Lung (tissue), 12 donors: ENCODE measurements around the gene KRTAP5-8. TPM values are rescaled to one million over a fixed set of nuclear protein-coding genes. Genes with fewer than 3 reads are reported as not detected.
"Not testable (repeated sequence)": the region's sequence is repeated elsewhere in the genome, so short reads cannot be mapped to it uniquely, and the experiment has no call there.

Source experiments
- ATAC-seq: fragments of 200-7000 bp; cut with Tn5 transposase; one replicate; pipeline ENCODE4 v1.9.1; 2020; ENCODE audit warnings: moderate number of reproducible peaks; ENCODE audit not compliant: insufficient read depth, low FRiP score
- DNase-seq, 3 donors: peaks; one replicate each; pipeline ENCODE4 v3.0.0-alpha.2; 2013 to 2017
- H3K27ac ChIP-seq, 2 donors: one replicate each; pipeline ENCODE4 v1.5.1; 2013; ENCODE audit warnings: mild to moderate bottlenecking in 2 of 2, moderate library complexity in 2 of 2, control low read depth in 1 of 2, inconsistent platforms in 1 of 2, low read depth in 1 of 2, low read length in 1 of 2
- H3K27me3 ChIP-seq, 3 donors: one replicate each; pipeline ENCODE4 v1.5.1; 2013; ENCODE audit warnings: low read length in 2 of 3; ENCODE audit not compliant: control insufficient read depth in 3 of 3, insufficient read depth in 3 of 3
- H3K36me3 ChIP-seq, 4 donors: one replicate each; pipeline ENCODE4 v1.5.1; 2013; ENCODE audit warnings: low read length in 4 of 4, mild to moderate bottlenecking in 1 of 4, moderate library complexity in 1 of 4; ENCODE audit not compliant: control insufficient read depth in 4 of 4, insufficient read depth in 4 of 4
- H3K4me1 ChIP-seq, 5 donors: one replicate each; pipeline ENCODE4 v1.5.1; 2013; ENCODE audit warnings: low read length in 5 of 5, mild to moderate bottlenecking in 2 of 5, moderate library complexity in 1 of 5; ENCODE audit not compliant: control insufficient read depth in 5 of 5, insufficient read depth in 5 of 5
- H3K4me3 ChIP-seq: one replicate; pipeline ENCODE4 v1.5.1; 2013; ENCODE audit warnings: mild to moderate bottlenecking, control low read depth, moderate library complexity
- H3K9ac ChIP-seq, 2 donors: one replicate each; pipeline ENCODE4 v1.5.1; 2013; ENCODE audit warnings: low read length in 2 of 2, control low read depth in 1 of 2; ENCODE audit not compliant: insufficient read depth in 1 of 2
- H3K9me3 ChIP-seq, 4 donors: one replicate each; pipeline ENCODE4 v1.5.1; 2013; ENCODE audit warnings: low read length in 3 of 4, mild to moderate bottlenecking in 1 of 4, moderate library complexity in 1 of 4; ENCODE audit not compliant: control insufficient read depth in 4 of 4, insufficient read depth in 3 of 4
- WGBS, 2 donors: extraction: QIAGEN DNeasy Blood & Tissue Kit; methylation state at CpG; one replicate each; pipeline ENCODE4 v1.1.7; 2013; 5-methylcytosine and 5-hydroxymethylcytosine counted together
- polyA plus RNA-seq, 2 donors: library from polyadenylated mRNA; stranded (reverse); fragments of 200-250 nt; gene quantifications; one replicate each; pipeline ENCODE4 v1.2.1, GENCODE V29; 2013
- total RNA-seq, 2 donors: library from RNA; depleted of rRNA in 1 of 2; stranded (reverse); fragments of >200 nt in 1 of 2; gene quantifications; one replicate each; pipeline ENCODE4 v1.2.1, GENCODE V29; 2014 to 2021
- TF ChIP-seq, protein P1 (sequence below): IDR thresholded peaks from 2 replicates; pipeline ENCODE4 v1.5.1; 2012; ENCODE audit warnings: mild to moderate bottlenecking; ENCODE audit errors: control extremely low read depth, extremely low read depth
- donor health status: control.
- donor health status: control.
- donor health status: Bipolar disorder and iron deficiency.
- donor health status: healthy.
- donor health status: DM: yes; HTN: yes; CAD: no.

The KRTAP5-8 gene
- total and polyA plus RNA-seq, 4 donors, result 0.03 to 0.34 (median 0.20) TPM; not detected in 1

DNA sequence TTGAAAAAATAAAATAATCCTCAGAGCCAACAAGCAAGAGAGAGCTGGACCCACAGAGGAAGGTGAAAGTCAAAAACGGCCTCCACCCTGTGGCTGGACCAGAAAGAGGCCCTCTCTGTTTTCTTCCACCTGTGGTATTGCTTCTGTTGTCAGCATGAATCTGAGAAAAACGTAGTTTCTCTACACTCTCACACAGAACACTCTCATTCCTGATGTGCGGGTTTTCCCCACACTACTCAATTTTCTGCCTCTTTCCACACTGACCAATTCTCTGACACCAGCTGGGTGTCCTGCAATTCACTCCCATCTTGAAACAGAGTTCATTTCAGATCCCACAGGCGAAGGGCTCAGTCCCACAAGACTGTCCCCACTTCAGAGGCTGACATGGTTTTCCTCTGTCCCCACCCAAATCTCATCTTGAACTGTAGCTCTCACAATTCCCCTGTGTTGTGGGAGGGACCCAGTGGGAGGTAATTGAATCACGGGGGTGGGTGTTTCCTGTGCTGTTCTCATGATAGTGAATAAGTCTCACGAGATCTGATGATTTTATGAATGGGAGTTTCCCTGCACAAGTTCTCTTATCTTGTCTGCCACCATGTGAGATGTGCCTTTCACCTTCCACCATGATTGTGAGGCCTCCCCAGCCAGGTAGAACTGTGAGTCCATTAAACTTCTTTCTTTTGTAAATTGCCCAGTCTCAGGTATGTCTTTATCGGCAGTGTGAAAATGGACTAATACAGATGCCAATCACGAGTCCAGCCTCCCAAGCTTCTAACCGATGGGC lies 2.9 kb downstream of the KRTAP5-8 start:
- H3K27me3 ChIP-seq, H3K9ac ChIP-seq, H3K4me3 ChIP-seq, H3K9me3 ChIP-seq, H3K27ac ChIP-seq, ATAC-seq, DNase-seq, H3K36me3 ChIP-seq, H3K4me1 ChIP-seq: not testable (repeated sequence)
- WGBS, 2 donors, result 89 to 93% methylated on average over 9 of the region's 9 CpGs

DNA sequence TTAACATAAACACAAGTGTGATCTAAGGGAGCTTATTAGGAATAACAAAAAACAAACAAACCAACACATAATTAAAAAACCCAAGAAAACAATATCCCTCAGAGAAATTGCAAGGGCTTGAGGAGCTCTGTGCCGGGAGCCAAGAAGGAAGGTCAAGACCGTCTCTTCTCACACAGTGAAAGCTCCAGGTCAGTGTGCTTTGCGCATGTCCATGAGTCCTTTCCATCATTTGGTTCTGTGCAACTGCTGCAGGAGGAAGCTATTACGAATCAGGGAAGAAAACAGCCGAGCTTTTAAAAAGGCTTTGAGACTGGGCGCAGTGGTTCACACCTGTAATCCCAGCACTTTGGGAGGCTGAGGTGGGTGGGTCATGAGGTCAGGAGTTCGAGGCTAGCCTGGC lies 4.6 kb downstream of the KRTAP5-8 start:
- no peak for DNase-seq
- no peak overlapping the region for H3K4me3 ChIP-seq
- TF ChIP-seq, protein P1, sequence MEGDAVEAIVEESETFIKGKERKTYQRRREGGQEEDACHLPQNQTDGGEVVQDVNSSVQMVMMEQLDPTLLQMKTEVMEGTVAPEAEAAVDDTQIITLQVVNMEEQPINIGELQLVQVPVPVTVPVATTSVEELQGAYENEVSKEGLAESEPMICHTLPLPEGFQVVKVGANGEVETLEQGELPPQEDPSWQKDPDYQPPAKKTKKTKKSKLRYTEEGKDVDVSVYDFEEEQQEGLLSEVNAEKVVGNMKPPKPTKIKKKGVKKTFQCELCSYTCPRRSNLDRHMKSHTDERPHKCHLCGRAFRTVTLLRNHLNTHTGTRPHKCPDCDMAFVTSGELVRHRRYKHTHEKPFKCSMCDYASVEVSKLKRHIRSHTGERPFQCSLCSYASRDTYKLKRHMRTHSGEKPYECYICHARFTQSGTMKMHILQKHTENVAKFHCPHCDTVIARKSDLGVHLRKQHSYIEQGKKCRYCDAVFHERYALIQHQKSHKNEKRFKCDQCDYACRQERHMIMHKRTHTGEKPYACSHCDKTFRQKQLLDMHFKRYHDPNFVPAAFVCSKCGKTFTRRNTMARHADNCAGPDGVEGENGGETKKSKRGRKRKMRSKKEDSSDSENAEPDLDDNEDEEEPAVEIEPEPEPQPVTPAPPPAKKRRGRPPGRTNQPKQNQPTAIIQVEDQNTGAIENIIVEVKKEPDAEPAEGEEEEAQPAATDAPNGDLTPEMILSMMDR, result no peak
- WGBS, 2 donors, result 91 to 93% methylated on average over 7 of the region's 7 CpGs
- no peaks in the 10 kb centered on the region for H3K36me3 ChIP-seq
- H3K9me3 ChIP-seq, result no peaks in the 10 kb centered on the region
- ATAC-seq, result no peak
- H3K27me3 ChIP-seq, result no peaks in the 10 kb centered on the region
- no peak overlapping the region for H3K9ac ChIP-seq
- no peak overlapping the region for H3K27ac ChIP-seq
- no peaks in the 10 kb centered on the region for H3K4me1 ChIP-seq

DNA sequence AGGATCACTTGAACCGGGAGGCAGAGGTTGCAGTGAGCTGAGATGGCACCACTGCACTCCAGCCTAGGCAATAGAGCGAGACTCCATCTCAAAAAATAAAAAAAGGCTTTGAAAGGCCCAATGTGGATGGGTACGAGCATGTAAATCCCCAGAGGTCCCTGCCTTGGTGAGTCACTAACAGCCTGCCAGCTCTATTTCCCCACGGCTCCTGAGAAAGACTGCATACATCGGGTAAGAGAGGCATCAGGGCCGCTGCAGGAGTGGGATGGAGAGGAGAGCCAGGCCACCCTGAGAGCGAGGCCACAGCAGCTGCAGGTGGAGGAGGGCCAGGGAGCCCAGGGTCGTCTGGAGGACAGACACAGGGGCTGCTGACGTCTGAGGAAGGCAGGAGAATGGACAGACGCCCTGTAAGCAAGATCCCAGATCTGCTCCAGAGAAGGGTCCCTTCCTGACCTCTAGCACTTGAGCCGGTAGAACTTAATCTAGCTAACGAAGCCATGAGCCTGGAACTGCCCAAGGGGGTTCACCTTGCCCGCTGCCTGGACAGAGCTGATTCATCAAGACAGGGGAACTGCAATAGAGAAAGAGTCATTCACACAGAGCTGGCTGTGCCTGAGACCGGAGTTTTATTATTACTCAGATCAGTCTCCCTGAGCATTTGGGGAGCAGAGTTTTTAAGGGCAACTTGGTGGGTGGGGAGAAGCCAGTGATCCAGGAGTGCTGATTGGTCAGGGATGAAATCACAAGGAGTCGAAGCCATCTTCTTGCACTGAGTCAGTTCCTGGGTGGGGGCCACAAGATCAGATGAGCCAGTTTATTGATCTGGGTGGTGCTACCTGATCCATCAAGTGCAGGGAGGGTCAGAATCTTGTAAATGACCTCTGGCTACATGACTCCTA lies 5.3 kb downstream of the KRTAP5-8 start:
- WGBS, 2 donors, result 80 to 81% methylated on average over 15 of the region's 15 CpGs
- H3K27ac ChIP-seq, result no peak overlapping the region
- H3K4me3 ChIP-seq, result no peak overlapping the region
- no peaks in the 10 kb centered on the region for H3K9me3 ChIP-seq
- H3K27me3 ChIP-seq, result no peaks in the 10 kb centered on the region
- no peaks in the 10 kb centered on the region for H3K4me1 ChIP-seq
- ATAC-seq (no peak), DNase-seq (no peak)
- no peaks in the 10 kb centered on the region for H3K36me3 ChIP-seq
- TF ChIP-seq, protein P1, result no peak
- H3K9ac ChIP-seq, result no peak overlapping the region

DNA sequence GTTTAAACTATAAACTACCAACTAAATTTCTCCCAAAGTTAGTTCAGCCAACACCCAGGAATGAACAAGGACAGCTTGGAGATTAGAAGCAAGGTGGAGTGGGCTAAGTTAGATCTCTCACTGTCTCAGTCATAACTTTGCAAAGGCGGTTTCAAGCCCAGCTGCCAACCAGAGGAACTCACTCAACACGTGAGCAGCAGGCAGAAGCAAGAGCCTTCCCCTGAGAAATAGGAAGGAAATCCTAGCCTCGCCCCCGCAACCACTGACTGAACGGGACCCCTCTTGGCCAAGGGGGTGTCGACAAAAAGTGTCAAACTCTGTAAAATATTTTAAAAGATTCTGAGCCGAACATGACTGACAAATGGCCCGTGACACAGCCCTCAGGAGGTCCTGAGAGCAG lies 6.0 kb downstream of the KRTAP5-8 start:
- ATAC-seq, result no peak
- Histone ChIP-seq H3K4me1 (no peaks in the 10 kb centered on the region), H3K36me3 (no peaks in the 10 kb centered on the region), H3K9me3 (no peaks in the 10 kb centered on the region), H3K9ac (no peak overlapping the region), H3K4me3 (no peak overlapping the region), H3K27me3 (no peaks in the 10 kb centered on the region), H3K27ac (no peak overlapping the region)
- DNase-seq, result no peak
- TF ChIP-seq, protein P1, result no peak
- whole genome bisulfite sequencing, 2 donors, result 27 to 52% methylated on average over 8 of the region's 8 CpGs
